Fibroblast of peridontal ligament (primary cell): Measurements from ENCODE around the gene STAT5B.
"Not testable (repeated sequence)": the region's sequence is repeated elsewhere in the genome, so short reads cannot be mapped to it uniquely, and the experiment has no call there.

Source experiments
- DNase-seq: peaks from one replicate; pipeline ENCODE4 v3.0.0-alpha.2; 2010; ENCODE audit errors: extremely low read depth

The STAT5B gene

DNA sequence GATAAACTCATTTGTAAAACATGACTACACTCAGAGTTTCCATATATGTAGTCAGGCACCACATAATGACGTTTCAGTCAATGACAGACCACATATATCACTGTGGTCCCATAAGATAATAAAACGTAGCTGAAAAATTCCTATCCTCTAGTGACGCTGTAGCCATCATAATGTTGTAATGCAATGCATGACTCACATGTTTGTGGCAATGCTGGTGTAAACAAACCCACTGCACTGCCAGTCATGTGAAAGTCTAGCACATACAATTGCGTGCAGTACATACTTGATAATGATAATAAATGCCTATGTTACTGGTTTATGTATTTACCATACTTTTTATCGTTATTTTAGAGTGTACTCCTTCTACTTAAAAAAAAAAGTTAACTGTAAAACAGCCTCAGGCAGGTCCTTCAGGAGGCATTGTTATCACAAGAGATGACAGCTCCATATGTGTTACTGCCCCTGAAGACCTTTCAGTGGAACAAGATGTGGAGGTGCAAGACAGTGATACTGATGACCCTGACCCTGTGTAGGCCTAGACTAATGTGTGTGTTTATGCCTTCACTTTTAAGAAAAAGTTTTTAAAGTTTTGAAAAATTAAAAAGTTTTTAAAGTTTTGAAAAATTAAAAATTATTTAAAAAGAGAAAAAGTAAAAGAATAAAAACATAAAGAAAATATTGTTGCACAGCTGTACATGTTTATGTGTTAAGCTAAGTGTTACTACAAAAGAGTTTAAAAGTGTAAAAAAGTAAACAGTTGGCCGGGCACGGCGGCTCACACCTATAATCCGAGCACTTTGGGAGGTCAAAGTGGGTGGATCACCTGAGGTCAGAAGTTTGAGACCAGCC, 9.0 kb downstream of the STAT5B start:
- peak; percentile 96 for DNase-seq

DNA sequence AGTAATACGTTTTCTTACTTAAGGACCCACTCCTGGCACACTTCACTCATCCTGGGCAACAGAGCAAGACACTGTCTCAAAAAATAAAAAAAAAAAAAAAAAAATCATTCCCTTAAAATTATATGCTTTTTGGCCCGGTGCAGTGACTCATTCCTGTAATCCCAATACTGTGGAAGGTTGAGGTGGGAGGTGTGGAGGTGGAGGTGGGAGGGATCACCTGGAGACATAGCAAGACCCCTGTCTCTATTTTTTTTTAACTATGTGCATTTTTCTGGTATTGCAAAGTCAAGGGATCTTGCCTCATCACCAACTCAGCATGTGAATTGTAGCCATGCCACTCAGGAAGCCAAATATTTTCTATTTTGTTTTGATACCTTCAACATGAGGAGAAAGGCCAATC, 9.7 kb downstream of the STAT5B start:
- no peak for DNase-seq

DNA sequence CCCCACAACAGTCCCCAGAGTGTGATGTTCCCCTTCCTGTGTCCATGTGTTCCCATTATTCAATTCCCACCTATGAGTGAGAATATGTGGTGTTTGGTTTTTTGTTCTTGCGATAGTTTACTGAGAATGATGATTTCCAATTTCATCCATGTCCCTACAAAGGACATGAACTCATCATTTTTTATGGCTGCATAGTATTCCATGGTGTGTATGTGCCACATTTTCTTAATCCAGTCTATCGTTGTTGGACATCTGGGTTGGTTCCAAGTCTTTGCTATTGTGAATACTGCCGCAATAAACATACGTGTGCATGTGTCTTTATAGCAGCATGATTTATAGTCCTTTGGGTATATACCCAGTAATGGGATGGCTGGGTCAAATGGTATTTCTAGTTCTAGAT, 11.8 kb downstream of the STAT5B start:
- not testable (repeated sequence) for DNase-seq

DNA sequence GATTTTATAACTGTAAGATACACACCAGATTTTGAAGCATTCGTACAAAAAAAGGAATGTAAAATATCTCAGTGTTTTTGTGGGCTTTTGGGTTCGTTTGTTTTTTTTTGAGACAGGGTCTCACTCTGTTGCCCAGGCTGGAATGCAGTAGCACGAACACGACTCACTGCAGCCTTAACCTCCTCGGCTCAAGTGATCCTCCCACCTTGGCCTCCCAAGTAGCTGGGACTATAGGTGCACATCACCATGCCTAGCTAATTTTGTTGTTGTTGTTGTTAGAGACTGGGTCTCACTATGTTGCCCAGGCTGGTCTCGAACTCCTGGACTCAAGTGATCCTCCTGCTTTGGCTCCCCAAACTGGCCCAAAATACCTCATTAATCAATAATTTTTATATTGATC, 15.9 kb downstream of the STAT5B start:
- no peak for DNase-seq

DNA sequence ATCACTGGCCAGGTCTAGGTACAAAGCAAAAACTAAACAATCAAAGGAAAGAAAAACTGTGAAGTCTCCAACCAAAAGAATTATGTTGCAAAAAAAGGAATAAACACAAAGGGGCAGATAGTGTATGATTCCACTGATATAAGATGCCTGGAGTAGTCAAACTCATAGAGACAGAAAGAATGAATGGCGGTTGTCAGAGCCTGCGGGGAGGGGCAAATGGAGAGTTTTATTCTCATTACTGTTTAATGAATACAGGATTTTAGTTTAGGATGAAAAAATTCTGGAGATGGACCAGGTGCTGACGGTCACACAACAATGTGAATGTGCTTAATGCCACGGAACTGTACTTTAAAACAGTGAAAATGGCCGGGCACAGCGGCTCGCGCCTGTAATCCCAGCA, 20.7 kb downstream of the STAT5B start:
- DNase-seq = no peak

DNA sequence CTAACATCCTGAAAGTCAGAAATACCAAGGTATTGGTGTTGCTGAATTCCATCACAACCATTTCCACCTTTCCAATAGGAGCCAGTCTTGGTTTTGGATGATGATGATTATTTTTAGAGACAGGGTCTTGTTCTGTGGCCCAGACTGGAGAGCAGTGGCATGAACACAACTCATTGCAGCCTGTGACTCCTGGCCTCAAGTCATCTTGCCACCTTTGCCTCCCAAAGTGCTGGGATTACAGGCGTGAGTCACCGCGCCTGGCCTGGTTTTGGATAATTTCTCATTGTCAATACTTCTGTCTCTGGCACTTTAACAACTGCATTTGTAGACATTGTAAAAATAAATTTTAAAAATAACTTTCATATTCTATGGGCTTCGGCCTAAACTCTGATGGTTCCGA, 22.6 kb downstream of the STAT5B start:
- DNase-seq = no peak

DNA sequence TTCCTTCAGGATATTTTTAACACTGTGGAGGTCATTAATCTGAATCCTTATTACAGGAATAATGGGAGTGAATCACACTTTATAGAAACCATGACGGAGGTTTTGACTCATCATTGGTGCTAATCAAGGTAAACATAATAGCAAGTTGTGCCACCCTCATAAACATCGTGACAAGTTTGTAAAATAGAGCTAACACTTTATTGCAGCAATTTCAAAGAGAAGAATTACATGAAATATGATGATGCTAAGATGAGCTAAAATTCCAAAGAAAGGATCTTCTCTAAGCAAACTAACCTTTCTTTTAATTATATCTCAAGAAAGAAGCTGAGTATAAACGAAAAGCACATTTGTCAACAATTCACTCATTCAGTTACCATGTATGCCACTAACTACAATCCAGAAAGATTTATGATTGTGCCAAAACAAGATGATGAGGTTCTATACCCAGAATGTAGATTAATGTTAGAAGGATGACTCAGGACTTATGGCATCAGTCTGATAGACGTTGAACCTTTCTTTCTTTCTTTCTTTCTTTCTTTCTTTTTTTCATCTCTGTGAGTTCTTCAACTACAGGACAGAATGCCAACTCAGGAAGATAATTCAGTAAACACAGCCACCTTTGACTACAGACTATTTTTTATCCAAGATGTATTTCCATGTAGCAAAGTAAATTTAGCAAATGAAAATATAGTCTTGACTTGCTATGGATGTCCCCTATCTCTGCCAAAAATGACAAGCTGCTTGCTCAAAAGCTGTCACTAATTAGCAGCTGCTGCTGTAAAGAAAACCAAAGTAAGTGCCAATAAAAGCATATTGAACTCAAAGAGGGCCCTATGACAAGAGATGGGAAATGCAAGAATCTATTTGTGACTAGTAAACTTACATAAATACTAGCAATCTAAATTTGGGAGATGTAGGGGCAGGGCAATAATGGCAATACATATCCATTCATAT, 23.3 kb downstream of the STAT5B start:
- peak; percentile 64 for DNase-seq

DNA sequence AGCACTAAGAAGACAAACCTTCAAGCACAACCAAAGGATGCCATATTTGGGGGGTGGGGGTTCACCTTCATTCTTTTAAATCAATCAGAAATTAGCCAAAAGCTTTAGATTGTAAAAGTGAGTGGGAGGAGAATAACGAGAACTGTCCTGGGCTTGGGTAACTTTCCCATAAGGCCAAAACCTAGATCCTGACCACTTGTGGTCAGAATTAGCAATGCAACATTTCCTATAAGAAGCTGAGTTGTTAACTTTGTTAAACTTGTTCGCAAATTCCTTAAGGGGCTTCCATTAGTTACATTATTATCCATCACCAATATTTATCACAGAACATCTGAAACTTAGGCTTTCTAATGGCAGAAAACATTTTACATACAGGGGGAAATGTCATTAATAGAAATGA, 25.1 kb downstream of the STAT5B start:
- DNase-seq = peak; percentile 30

DNA sequence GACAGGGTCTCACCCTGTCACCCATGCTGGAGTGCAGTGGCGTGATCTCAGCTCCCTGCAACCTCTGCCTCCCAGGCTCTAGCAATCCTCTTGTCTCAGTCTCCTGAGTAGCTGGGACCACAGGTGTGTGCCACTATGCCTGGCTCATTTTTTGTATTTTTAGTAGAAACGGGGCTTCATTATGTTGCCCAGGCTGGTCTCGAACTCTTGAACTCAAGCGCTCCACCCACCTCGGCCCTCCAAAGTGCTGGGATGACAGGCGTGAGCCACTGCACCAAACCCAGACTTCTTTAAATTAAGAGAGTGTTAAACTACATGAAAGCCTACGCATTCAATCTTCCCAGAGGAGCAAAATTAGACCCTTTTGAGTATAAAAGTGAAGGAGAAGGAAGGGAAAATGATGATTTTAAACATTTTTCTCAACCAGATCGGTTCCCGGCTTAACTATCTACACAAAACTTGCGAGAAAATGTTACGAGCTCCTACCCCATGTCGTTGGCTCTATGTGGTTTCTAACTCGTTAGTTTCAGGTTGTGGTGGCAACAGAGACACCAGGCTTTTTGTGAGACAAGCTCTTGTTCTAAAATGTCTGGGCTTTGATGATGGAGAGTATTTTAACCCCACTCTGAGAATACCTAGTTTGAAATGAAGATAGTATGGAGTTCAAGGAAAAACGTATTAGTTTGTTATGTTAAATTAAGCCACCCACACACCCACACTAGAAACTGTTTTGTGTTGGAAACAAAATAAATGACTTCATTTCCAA, 26.3 kb downstream of the STAT5B start:
- DNase-seq = no peak

DNA sequence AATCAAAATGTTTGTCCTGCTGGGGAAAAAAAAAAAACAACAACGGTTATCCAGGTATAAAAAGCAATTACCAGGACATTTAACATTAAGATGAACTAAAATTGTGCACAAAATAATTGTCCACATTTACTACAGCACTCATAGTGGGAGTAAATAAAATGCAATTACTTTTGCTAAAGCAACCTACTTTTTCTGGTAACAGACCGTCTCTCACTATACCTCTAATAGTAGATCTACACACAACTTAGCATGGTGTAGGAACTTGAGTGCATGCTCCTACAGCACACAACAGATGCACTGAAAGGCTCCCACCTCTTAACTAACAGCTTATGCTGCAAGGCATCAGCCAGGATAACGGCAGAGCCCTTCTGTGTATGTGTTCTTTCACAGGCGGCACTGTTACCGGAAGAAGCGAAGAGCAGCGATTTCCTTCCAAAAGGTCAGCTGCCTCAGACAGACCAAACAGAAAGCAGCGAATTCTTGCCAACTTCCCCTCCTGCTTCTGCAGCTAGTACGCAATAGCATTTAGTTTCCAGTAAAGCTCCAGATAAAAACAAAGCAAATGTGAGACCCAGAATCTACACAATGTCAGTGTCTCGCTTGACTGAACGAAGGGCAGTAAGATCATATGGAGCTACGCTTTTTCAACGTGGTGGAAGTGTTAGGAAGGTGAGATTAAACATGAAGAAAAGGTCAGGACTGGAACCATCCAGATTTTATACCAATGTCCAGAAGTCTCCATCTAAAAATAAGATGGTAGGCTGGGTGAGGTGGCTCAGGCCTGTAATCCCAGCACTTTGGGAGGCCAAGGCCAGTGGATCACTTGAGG, 27.6 kb downstream of the STAT5B start:
- peak; percentile 97 for DNase-seq

DNA sequence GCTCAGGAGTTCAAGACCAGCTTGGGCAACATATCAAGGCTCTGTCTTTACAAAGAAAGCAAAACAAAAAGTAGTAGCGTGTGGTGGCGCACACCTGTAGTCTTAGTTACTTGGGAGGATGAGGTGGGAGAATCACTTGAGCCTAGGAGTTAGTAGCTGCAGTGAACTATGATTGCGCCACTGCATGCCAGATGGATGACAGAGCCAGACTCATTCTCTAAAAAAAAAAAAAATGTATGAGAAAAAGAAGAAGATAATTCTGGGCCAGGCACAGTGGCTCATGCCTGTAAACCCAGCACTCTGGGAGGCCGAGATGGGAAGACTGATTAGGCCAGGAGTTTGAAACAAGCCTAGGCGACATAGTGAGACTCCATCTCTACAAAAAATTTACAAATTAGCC, 28.5 kb downstream of the STAT5B start:
- DNase-seq = peak; percentile 82

DNA sequence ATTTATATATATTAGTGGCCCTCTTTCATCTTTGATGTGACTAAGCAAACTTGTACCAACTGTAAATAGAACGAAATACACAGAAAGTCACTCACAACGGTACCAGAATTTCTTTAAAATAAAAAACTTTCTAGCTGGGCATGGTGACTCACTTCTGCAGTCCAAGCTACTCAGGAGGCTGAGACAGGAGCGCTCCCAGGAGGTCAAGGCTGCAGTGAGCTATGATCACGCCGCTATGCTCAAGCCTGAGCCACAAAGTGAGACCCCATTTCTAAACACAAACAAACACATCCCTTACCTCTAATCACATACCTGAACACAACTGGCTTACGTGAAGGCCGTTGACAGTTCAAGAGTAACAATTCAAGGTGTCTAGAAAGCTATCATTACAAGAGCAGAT, 29.7 kb downstream of the STAT5B start:
- no peak for DNase-seq

DNA sequence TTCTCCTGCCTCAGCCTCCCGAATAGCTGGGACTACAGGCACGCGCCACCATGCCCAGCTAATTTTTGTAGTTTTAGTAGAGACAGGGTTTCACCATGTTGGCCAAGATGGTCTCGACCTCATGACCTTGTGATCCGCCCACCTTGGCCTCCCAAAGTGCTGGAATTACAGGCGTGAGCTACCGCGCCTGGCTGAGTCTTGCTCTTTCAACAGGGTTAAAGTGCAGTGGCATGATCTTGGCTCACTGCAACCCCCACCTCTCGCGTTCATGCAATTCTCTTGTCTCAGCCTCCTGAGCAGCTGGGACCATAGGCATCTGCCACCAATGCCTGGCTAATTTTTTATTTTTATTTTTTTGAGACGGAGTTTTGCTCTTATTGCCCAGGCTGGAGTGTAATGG, 31.0 kb downstream of the STAT5B start:
- DNase-seq = not testable (repeated sequence)

DNA sequence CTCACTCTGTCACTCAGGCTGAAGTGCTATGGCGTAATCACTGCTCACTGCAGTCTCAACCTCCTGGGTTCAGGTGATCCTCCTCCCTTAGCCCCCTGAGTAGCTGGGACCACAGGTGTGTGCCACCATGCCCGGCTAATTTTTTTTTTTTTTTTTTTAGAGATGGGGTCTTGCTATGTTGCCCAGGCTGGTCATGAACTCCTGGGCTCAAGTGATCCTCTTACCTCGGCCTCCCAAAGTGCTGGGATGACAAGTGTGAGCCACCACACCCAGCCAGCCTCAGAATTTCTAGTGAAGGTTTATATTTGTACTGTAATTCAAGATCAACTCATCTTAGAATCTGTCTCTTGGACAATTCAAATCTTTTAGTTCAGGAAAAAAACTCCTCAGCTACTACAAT, 32.1 kb downstream of the STAT5B start:
- DNase-seq = not testable (repeated sequence)

DNA sequence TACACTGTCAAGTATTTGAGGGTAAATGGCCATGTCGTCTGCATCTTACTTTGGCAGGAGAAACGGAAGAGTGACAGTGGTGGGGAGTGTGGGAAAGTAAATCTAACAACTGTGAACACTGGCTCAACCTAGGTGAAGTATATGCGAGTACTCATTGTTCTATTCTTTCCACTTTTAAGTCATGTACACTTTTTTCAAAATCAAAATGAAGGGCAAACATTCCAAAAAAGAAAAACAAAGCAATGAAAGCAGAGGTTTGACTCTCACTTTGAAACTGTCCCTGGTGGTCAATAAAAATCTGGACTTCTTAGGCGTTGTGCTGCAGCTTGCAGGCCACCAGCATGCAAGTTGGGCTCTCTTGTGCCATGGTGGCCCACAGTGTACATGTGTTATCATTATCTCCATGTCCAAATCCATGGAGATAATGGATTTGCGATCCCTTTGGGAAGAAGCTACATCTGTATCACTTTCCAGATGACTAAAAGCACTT, 32.7 kb downstream of the STAT5B start:
- DNase-seq = no peak

DNA sequence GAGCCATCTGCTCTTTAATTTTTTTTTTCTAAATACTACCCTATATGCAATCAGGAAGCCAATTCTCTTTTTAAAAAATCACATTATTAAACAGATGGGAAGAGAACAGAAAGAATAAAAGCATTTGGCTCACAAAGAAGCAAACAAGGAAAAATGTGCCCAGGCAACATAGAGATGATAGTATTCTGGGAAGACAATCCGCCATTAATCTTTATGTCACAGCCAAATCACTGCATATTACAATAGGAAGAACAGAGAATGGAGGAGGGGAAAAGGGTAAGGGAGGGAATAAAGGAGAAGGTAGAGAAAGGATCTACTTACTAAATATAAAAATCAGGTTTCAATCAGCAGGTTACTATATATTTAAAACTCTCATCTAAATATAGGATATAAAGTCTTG, 34.3 kb downstream of the STAT5B start:
- DNase-seq = no peak

DNA sequence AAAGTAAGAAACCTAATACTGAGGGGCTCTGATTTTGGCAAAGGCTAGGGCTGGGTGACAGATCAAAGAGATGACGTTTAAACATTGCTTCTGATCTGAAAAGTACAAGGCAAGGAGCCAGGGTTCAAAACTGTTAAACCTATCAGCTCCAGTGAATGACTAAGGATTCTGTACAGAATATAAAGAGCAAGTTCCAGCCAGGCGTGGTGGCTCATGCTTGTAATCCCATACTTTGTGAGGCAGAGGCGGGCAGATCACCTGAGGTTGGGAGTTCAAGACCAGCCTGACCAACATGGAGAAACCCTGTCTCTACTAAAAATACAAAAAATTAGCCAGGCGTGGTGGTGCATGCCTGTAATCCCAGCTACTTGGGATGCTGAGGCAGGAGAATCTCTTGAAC, 35.3 kb downstream of the STAT5B start:
- DNase-seq = not testable (repeated sequence)

DNA sequence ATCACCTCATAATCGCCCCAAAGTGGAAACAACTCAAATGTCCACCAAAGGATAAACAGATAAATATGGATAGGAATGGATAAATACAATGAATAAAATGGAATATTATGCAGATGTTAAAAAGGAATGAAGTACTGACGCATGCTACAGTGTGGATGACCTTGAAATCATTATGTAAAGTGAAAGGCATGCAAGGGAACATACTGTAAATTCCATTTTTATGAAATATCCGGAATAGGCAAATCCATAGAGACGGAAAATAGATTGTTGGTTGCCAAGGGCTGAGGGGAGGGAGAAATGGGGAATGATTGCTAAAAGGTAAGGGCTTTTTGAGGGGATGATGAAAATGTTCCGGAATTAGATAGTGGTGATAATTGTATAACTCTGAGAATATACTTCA, 36.0 kb downstream of the STAT5B start:
- DNase-seq = no peak

DNA sequence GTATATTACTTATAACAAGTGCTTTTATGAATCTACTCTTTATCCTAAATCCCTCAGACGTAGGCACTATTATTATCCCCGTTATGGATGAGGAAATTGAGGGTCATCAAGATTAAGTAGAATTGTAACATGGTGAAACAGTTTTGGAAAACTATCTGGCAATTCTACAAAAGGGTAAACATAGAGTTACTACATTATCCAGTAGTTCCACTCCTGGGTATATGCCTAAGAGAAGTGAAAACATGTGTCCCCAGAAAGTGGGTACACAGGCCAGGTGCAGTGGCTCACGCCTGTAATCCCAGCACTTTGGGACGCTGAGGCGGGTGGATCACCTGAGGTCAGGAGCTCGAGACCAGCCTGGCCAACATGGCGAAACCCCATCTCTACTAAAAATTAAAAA, 36.6 kb downstream of the STAT5B start:
- not testable (repeated sequence) for DNase-seq

DNA sequence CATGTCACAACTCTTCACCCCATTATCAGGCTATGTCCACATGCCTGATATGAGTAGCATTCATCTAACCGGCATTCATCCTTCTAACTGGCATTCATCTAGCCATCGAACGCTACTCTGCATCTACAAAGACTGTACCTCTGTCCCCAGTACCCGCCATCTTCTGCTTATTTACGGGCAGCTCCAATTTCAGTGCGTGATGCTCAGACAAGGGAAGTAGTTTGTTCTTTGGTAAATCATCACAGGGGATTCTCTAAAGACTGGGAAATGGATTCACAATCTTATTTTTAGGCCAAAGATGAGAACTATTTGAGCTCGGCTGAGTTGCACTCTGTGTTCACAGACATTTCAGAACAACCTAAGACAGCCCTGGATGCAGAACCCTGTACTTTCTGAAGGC, 39.4 kb downstream of the STAT5B start:
- no peak for DNase-seq

DNA sequence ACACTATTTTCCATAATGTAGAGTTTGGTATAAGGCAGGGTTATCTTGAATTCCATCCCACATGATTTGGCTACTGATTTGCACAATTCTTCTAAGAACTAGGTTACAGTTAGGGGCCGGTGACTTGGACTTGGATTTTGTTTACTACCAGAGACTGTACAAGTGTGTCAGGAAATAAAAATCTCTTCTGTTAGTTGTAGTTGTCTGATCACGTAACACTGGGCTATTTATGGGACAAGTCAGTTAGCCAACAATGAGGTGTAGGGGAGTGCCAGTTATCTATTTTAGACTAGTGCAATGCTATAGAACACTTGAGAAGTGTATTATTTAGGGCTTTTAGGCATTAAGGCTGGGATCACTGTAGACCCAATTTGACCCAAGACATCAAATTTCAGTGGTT, 42.2 kb downstream of the STAT5B start:
- no peak for DNase-seq
